Liver (tissue), 9 donors: Measurements from ENCODE around the gene OR52N1. TPM values are rescaled to one million over a fixed set of nuclear protein-coding genes. Genes with fewer than 3 reads are reported as not detected.

Source experiments
- DNase-seq: peaks from one replicate; pipeline ENCODE4 v3.0.0-alpha.2; 2017; ENCODE audit warnings: low spot score
- H3K27ac ChIP-seq, 2 donors: one replicate each; pipeline ENCODE4 v1.7.0; 2013; ENCODE audit warnings: inconsistent platforms in 2 of 2, low read length in 2 of 2, control low read depth in 1 of 2, low read depth in 1 of 2, mild to moderate bottlenecking in 1 of 2
- H3K27me3 ChIP-seq, 4 donors: one replicate each; pipeline versions ENCODE4 v1.6.1 to v1.7.0; 2013; ENCODE audit warnings: low read length in 3 of 4, inconsistent platforms in 1 of 4, mild to moderate bottlenecking in 1 of 4, moderate library complexity in 1 of 4; ENCODE audit not compliant: control insufficient read depth in 4 of 4, insufficient read depth in 4 of 4
- H3K36me3 ChIP-seq, 4 donors: one replicate each; pipeline versions ENCODE4 v1.6.1 to v1.7.0; 2013; ENCODE audit warnings: low read length in 3 of 4, mild to moderate bottlenecking in 3 of 4, low read depth in 1 of 4, moderate library complexity in 1 of 4; ENCODE audit not compliant: control insufficient read depth in 4 of 4, insufficient read depth in 3 of 4
- H3K4me1 ChIP-seq, 4 donors: one replicate each; pipeline versions ENCODE4 v1.6.1 to v1.7.0; 2013; ENCODE audit warnings: low read length in 3 of 4, mild to moderate bottlenecking in 3 of 4, moderate library complexity in 1 of 4; ENCODE audit not compliant: control insufficient read depth in 4 of 4, insufficient read depth in 4 of 4
- H3K4me3 ChIP-seq, 3 donors: one replicate each; pipeline versions ENCODE4 v1.6.1 to v1.7.0; 2013; ENCODE audit warnings: low read length in 3 of 3, control low read depth in 1 of 3, low read depth in 1 of 3, mild to moderate bottlenecking in 1 of 3
- H3K9ac ChIP-seq, 2 donors: one replicate each; pipeline ENCODE4 v1.7.0; 2013; ENCODE audit warnings: low read length in 2 of 2, mild to moderate bottlenecking in 2 of 2, moderate library complexity in 2 of 2, control low read depth in 1 of 2, low read depth in 1 of 2
- H3K9me3 ChIP-seq, 4 donors: one replicate each; pipeline versions ENCODE4 v1.6.1 to v1.7.0; 2013; ENCODE audit warnings: low read length in 3 of 4; ENCODE audit not compliant: control insufficient read depth in 4 of 4
- EGR1 ChIP-seq, 2 donors: IDR thresholded peaks; 2 replicates each; pipeline ENCODE4 v1.6.1; 2016 to 2018; ENCODE audit warnings: antibody characterized with exemption in 2 of 2, low read depth in 2 of 2
- FOXA1 ChIP-seq: IDR thresholded peaks from 2 replicates; pipeline ENCODE4 v1.6.1; 2016; ENCODE audit warnings: antibody characterized with exemption
- GABPA ChIP-seq, 2 donors: IDR thresholded peaks in 1 of 2; conservative IDR thresholded peaks in 1 of 2; 2 replicates each; pipeline ENCODE4 v1.6.1; 2016; ENCODE audit warnings: antibody characterized with exemption in 2 of 2, mild to moderate bottlenecking in 1 of 2, moderate library complexity in 1 of 2
- HNF4A ChIP-seq, 2 donors: conservative IDR thresholded peaks; 2 replicates each; pipeline ENCODE4 v1.6.1; 2016; ENCODE audit warnings: antibody characterized with exemption in 2 of 2, mild to moderate bottlenecking in 2 of 2
- HNF4G ChIP-seq: IDR thresholded peaks from 2 replicates; pipeline ENCODE4 v1.6.1; 2016; ENCODE audit warnings: antibody characterized with exemption
- NR2F2 ChIP-seq: IDR thresholded peaks from 2 replicates; pipeline ENCODE4 v1.6.1; 2016; ENCODE audit warnings: antibody characterized with exemption
- RAD21 ChIP-seq, 2 donors: IDR thresholded peaks; 2 replicates each; pipeline ENCODE4 v1.6.1; 2016; ENCODE audit warnings: antibody characterized with exemption in 2 of 2, mild to moderate bottlenecking in 2 of 2
- REST ChIP-seq: IDR thresholded peaks from 2 replicates; pipeline ENCODE4 v1.6.1; 2016; ENCODE audit warnings: antibody characterized with exemption, mild to moderate bottlenecking
- RXRA ChIP-seq, 2 donors: IDR thresholded peaks; 2 replicates each; pipeline ENCODE4 v1.6.1; 2017 to 2018; ENCODE audit warnings: antibody characterized with exemption in 2 of 2, mild to moderate bottlenecking in 1 of 2
- YY1 ChIP-seq: IDR thresholded peaks from 2 replicates; pipeline ENCODE4 v1.6.1; 2016; ENCODE audit warnings: antibody characterized with exemption, mild to moderate bottlenecking
- WGBS: extraction: QIAGEN DNeasy Blood & Tissue Kit; methylation state at CpG from one replicate; pipeline ENCODE4 v1.1.7; 2013; 5-methylcytosine and 5-hydroxymethylcytosine counted together
- polyA plus RNA-seq, 2 donors: library from polyadenylated mRNA; stranded (reverse) in 1 of 2; unstranded in 1 of 2; fragments of 200-250 nt in 1 of 2; fragments of >200 nt in 1 of 2; fragmentation: Nextera tagmentation in 1 of 2; extraction: Ambion mirVana in 1 of 2; gene quantifications; one replicate each; pipeline versions ENCODE4 v1.2.1 to v1.2.3, GENCODE V29; 2013 to 2015
- total RNA-seq, 2 donors: library from RNA; depleted of rRNA; stranded (reverse); fragments of >200 nt; gene quantifications; one replicate each; pipeline ENCODE4 v1.2.3, GENCODE V29; 2014
- TF ChIP-seq, protein P1 (sequence below): IDR thresholded peaks from 2 replicates; pipeline ENCODE4 v1.6.1; 2016; ENCODE audit warnings: antibody characterized with exemption
- TF ChIP-seq, protein P2 (sequence below): fragments of 150-350 bp; IDR thresholded peaks from 2 replicates; pipeline ENCODE4 v1.5.1; 2017; ENCODE audit warnings: improper control_type of control experiment, low read depth, low read length; ENCODE audit not compliant: missing input control
- donor health status: healthy.
- donor health status: healthy.
- donor health status: healthy.
- donor health status: healthy.
- donor health status: healthy.

OR52N1 gene
- total and polyA plus RNA-seq, 4 donors, result under 0.01 to 0.05 TPM; not detected in 2

GRCh38 chr11:5808500-5809121 lies 17.5 kb upstream of the OR52N1 start, which contains the start of gene OR52N2:
OR52N2 (plus strand) TSS chr11:5808924; CDS start chr11:5820336, 11,412 bp downstream.
- Histone ChIP-seq H3K4me1 (peaks cover 2 to 13% (median 7%) of the 10 kb centered on the region in 4 donors), H3K9me3 (peaks cover 0 to 1% (median 0%) of the 10 kb centered on the region in 4 donors), H3K27ac (no peak within 1 kb of the TSS), H3K36me3 (no peaks in the 10 kb centered on the region), H3K27me3 (peaks cover 0 to 3% (median 0%) of the 10 kb centered on the region in 4 donors), H3K9ac (peak within 1 kb of the TSS in 1 of 2 donors; percentile 45), H3K4me3 (peak within 1 kb of the TSS; percentile 32 to 65 (median 35))
- 15% methylated on average over 24 of the region's 24 CpGs for WGBS
- TF ChIP-seq, protein P1, sequence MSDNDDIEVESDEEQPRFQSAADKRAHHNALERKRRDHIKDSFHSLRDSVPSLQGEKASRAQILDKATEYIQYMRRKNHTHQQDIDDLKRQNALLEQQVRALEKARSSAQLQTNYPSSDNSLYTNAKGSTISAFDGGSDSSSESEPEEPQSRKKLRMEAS, result no peak
- TF ChIP-seq RXRA (IDR thresholded peaks at IDR 0.05), result no peak
- peak; percentile 94 to 97 for TF ChIP-seq RAD21 (IDR thresholded peaks at IDR 0.05)
- no peak for TF ChIP-seq GABPA (IDR thresholded peaks at IDR 0.05 in 1 of 2, conservative IDR thresholded peaks at IDR 0.05 in 1 of 2)
- no peak for TF ChIP-seq EGR1 (IDR thresholded peaks at IDR 0.05; ENCODE audit: low read depth in 2 of 2)
- TF ChIP-seq YY1, result peak; percentile 17
- TF ChIP-seq NR2F2, result no peak
- no peak for TF ChIP-seq REST
- TF ChIP-seq, protein P2, sequence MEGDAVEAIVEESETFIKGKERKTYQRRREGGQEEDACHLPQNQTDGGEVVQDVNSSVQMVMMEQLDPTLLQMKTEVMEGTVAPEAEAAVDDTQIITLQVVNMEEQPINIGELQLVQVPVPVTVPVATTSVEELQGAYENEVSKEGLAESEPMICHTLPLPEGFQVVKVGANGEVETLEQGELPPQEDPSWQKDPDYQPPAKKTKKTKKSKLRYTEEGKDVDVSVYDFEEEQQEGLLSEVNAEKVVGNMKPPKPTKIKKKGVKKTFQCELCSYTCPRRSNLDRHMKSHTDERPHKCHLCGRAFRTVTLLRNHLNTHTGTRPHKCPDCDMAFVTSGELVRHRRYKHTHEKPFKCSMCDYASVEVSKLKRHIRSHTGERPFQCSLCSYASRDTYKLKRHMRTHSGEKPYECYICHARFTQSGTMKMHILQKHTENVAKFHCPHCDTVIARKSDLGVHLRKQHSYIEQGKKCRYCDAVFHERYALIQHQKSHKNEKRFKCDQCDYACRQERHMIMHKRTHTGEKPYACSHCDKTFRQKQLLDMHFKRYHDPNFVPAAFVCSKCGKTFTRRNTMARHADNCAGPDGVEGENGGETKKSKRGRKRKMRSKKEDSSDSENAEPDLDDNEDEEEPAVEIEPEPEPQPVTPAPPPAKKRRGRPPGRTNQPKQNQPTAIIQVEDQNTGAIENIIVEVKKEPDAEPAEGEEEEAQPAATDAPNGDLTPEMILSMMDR, result peak; percentile 87
- peak; percentile 76 for DNase-seq

DNA sequence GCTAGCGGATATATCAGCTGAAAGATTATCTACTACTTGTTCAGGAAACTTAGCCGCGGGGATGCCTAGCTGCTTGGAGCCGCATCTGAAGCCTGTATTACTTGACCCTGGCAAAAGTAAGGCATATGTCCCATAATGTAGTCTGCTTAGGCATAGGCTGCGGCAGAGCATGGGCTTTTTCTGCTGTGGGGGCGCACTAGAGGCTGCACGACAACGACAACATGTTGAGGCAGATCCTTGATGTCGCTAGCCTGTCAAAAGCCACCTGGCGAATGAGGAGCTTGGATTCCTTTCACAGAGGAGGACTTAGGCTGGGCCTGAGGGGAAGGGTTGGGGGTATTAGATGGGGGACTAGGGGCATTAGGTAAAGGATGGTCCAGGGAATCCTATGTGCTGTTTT lies 16.5 kb upstream of the OR52N1 start:
- H3K36me3 ChIP-seq, result no peaks in the 10 kb centered on the region
- H3K9me3 ChIP-seq, result peaks cover 0 to 2% (median 0%) of the 10 kb centered on the region in 4 donors
- no peak overlapping the region for H3K27ac ChIP-seq
- H3K9ac ChIP-seq, result no peak overlapping the region
- no peak overlapping the region for H3K4me3 ChIP-seq
- H3K4me1 ChIP-seq, result peaks cover 2 to 13% (median 7%) of the 10 kb centered on the region in 4 donors
- 76% methylated on average over 10 of the region's 10 CpGs for WGBS
- peaks cover 0 to 3% (median 0%) of the 10 kb centered on the region in 4 donors for H3K27me3 ChIP-seq
- no peak for DNase-seq
- TF ChIP-seq NR2F2, result no peak

DNA sequence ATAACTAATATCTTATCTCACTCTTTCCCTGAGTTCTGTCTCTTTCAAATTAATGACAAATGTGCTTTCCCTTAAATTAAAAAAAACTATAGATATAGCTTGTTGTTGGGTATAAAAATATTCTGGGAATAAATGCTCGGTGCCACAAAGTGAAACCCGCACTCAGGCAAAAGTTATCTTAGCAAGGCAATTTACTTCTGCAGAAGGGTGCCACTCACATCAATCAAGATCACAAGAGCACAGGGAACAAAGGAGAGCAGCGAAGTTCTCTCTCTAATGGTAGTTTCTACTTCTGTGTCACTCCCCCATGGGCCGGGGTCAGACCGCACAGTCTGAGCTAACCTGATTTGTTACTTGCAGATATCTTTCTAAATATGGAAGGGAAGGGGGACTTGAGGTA lies 12.9 kb upstream of the OR52N1 start:
- Histone ChIP-seq H3K9me3 (peaks cover 0 to 2% (median 0%) of the 10 kb centered on the region in 4 donors), H3K27ac (no peak overlapping the region), H3K36me3 (no peaks in the 10 kb centered on the region), H3K27me3 (no peaks in the 10 kb centered on the region), H3K4me1 (peaks cover 0 to 9% (median 6%) of the 10 kb centered on the region in 4 donors), H3K4me3 (no peak overlapping the region), H3K9ac (no peak overlapping the region)
- DNase-seq, result no peak
- WGBS, result 91% methylated on average over 5 of the region's 5 CpGs
- TF ChIP-seq HNF4A (conservative IDR thresholded peaks at IDR 0.05) (no peak), FOXA1 (no peak), HNF4G (no peak), RXRA (IDR thresholded peaks at IDR 0.05) (no peak), NR2F2 (no peak)
